Vagina (tissue), 2 donors: Measurements from ENCODE around the gene XRCC4. TPM values are rescaled to one million over a fixed set of nuclear protein-coding genes. Genes with fewer than 3 reads are reported as not detected.

Experiments used
- DNase-seq, 2 donors: peaks; one replicate each; pipeline ENCODE4 v3.0.0-alpha.2; 2017; ENCODE audit errors: extremely low spot score in 2 of 2
- H3K27ac ChIP-seq: fragments of 200-600 bp; sonication (generic); one replicate; pipeline ENCODE4 v1.5.1; 2019
- H3K27me3 ChIP-seq: fragments of 200-600 bp; sonication (generic); one replicate; pipeline ENCODE4 v1.5.1; 2019
- H3K36me3 ChIP-seq, 2 donors: fragments of 200-600 bp; sonication (generic); one replicate each; pipeline ENCODE4 v1.5.1; 2017 to 2019
- H3K4me1 ChIP-seq: fragments of 200-600 bp; sonication (generic); one replicate; pipeline ENCODE4 v1.5.1; 2019
- H3K4me3 ChIP-seq, 2 donors: fragments of 200-600 bp; sonication (generic); 1 replicate in 1 of 2; 2 replicates in 1 of 2; pipeline ENCODE4 v1.5.1; 2016 to 2019
- H3K9me3 ChIP-seq: fragments of 200-600 bp; sonication (generic); one replicate; pipeline ENCODE4 v1.5.1; 2019
- CTCF ChIP-seq, 3 experiments: fragments of 450-650 bp in 2 of 3; fragments of 200-600 bp in 1 of 3; sonication (generic) in 1 of 3; IDR thresholded peaks; one replicate each; pipeline ENCODE4 v1.5.1; 2017 to 2019; ENCODE audit warnings: antibody characterized with exemption in 3 of 3, mild to moderate bottlenecking in 2 of 3, moderate library complexity in 2 of 3
- POLR2A ChIP-seq, 2 donors: fragments of 450-650 bp; IDR thresholded peaks; one replicate each; pipeline ENCODE4 v1.6.1; 2017; ENCODE audit warnings: antibody characterized with exemption in 2 of 2, mild to moderate bottlenecking in 2 of 2, moderate library complexity in 2 of 2
- POLR2AphosphoS5 ChIP-seq, 2 donors: sonication (generic); formaldehyde crosslinking; IDR thresholded peaks; one replicate each; pipeline ENCODE4 v1.9.0; 2017; ENCODE audit warnings: antibody characterized with exemption in 2 of 2, mild to moderate bottlenecking in 2 of 2, low read depth in 1 of 2; ENCODE audit not compliant: insufficient read depth in 1 of 2
- intact Hi-C: fragments of 100-400 bp; cut with DNase I; formaldehyde crosslinking; loops from one replicate; pipeline ENCODE4 v1.15.1; 2023
- total RNA-seq: library from RNA; depleted of rRNA; stranded (reverse); fragments of >200 nt; gene quantifications from one replicate; pipeline ENCODE4 v1.2.3, GENCODE V29; 2016

Gene XRCC4
- total RNA-seq, 1 donor from 2014 or later, result 5.4 TPM

- no peaks in the 10 kb centered on the region for H3K27me3 ChIP-seq
- no peak overlapping the region for H3K4me3 ChIP-seq
- no peak overlapping the region for H3K27ac ChIP-seq
- TF ChIP-seq POLR2A (IDR thresholded peaks at IDR 0.05) (no peak), CTCF (IDR thresholded peaks at IDR 0.05) (no peak), POLR2AphosphoS5 (IDR thresholded peaks at IDR 0.05; ENCODE audit: insufficient read depth in 1 of 2, low read depth in 1 of 2) (no peak)
- intact Hi-C loops, result no loop called here
- H3K36me3 ChIP-seq, result no peaks in the 10 kb centered on the region
- DNase-seq, result no peak
- no peaks in the 10 kb centered on the region for H3K4me1 ChIP-seq
- no peaks in the 10 kb centered on the region for H3K9me3 ChIP-seq
Observed at GRCh38 chr5:83220331-83220730, 143.0 kb downstream of the XRCC4 start.

- H3K36me3 ChIP-seq, result no peaks in the 10 kb centered on the region
- H3K4me1 ChIP-seq, result no peaks in the 10 kb centered on the region
- TF ChIP-seq CTCF (IDR thresholded peaks at IDR 0.05) (no peak), POLR2A (IDR thresholded peaks at IDR 0.05) (no peak), POLR2AphosphoS5 (IDR thresholded peaks at IDR 0.05; ENCODE audit: insufficient read depth in 1 of 2, low read depth in 1 of 2) (no peak)
- no peak for DNase-seq
- no peaks in the 10 kb centered on the region for H3K27me3 ChIP-seq
- no peaks in the 10 kb centered on the region for H3K9me3 ChIP-seq
- no peak overlapping the region for H3K27ac ChIP-seq
- H3K4me3 ChIP-seq, result no peak overlapping the region
- intact Hi-C loops, result no loop called here
Observed at GRCh38 chr5:83222906-83223305, 145.6 kb downstream of the XRCC4 start.

- H3K4me1 ChIP-seq, result no peaks in the 10 kb centered on the region
- TF ChIP-seq CTCF (IDR thresholded peaks at IDR 0.05) (no peak), POLR2A (IDR thresholded peaks at IDR 0.05) (no peak), POLR2AphosphoS5 (IDR thresholded peaks at IDR 0.05; ENCODE audit: insufficient read depth in 1 of 2, low read depth in 1 of 2) (no peak)
- H3K36me3 ChIP-seq, result no peaks in the 10 kb centered on the region
- H3K27ac ChIP-seq, result no peak overlapping the region
- no peaks in the 10 kb centered on the region for H3K9me3 ChIP-seq
- no peaks in the 10 kb centered on the region for H3K27me3 ChIP-seq
- intact Hi-C loops, result no loop called here
- H3K4me3 ChIP-seq, result no peak overlapping the region
- DNase-seq, result no peak
Observed at GRCh38 chr5:83227611-83228010, 150.3 kb downstream of the XRCC4 start.

- Histone ChIP-seq H3K36me3 (no peaks in the 10 kb centered on the region), H3K27ac (no peak overlapping the region), H3K4me1 (no peaks in the 10 kb centered on the region), H3K9me3 (no peaks in the 10 kb centered on the region), H3K27me3 (no peaks in the 10 kb centered on the region), H3K4me3 (no peak overlapping the region)
- DNase-seq, result no peak
- no peak for TF ChIP-seq POLR2A (IDR thresholded peaks at IDR 0.05)
- TF ChIP-seq POLR2AphosphoS5 (IDR thresholded peaks at IDR 0.05; ENCODE audit: insufficient read depth in 1 of 2, low read depth in 1 of 2), result no peak
- TF ChIP-seq CTCF (IDR thresholded peaks at IDR 0.05), result no peak
- intact Hi-C loops, result no loop called here
Observed at GRCh38 chr5:83230511-83230910, 153.2 kb downstream of the XRCC4 start.

GRCh38 chr5:83244516-83244915 lies 167.2 kb downstream of the XRCC4 start:
- H3K36me3 ChIP-seq, result no peaks in the 10 kb centered on the region
- H3K27ac ChIP-seq, result no peak overlapping the region
- TF ChIP-seq POLR2A (IDR thresholded peaks at IDR 0.05) (no peak), POLR2AphosphoS5 (IDR thresholded peaks at IDR 0.05; ENCODE audit: insufficient read depth in 1 of 2, low read depth in 1 of 2) (no peak), CTCF (IDR thresholded peaks at IDR 0.05) (no peak)
- H3K4me1 ChIP-seq, result no peaks in the 10 kb centered on the region
- no peaks in the 10 kb centered on the region for H3K27me3 ChIP-seq
- DNase-seq, result no peak
- no peaks in the 10 kb centered on the region for H3K9me3 ChIP-seq
- intact Hi-C loops, result no loop called here
- H3K4me3 ChIP-seq, result no peak overlapping the region
